Body of pancreas (tissue), 4 donors: ENCODE measurements around the gene MTFMT. TPM values are rescaled to one million over a fixed set of nuclear protein-coding genes. Genes with fewer than 3 reads are reported as not detected.

Source experiments
- ATAC-seq: fragments of 150-250 bp; one replicate; pipeline ENCODE4 v1.9.1; 2016
- DNase-seq, 4 donors: peaks; one replicate each; pipeline ENCODE4 v3.0.0-alpha.2; 2019
- H3K27ac ChIP-seq, 4 donors: fragments of 200-600 bp; sonication (generic); 1 replicate in 3 of 4; 2 replicates in 1 of 4; pipeline versions ENCODE4 v1.5.1 to v1.6.1; 2016 to 2019; ENCODE audit warnings: mild to moderate bottlenecking in 1 of 4, mixed read lengths in 1 of 4, moderate library complexity in 1 of 4
- H3K27me3 ChIP-seq, 2 donors: fragments of 200-600 bp; sonication (generic); one replicate each; pipeline ENCODE4 v1.6.0; 2016; ENCODE audit warnings: mild to moderate bottlenecking in 1 of 2
- H3K36me3 ChIP-seq, 2 donors: fragments of 200-600 bp; sonication (generic); replicated peaks in 1 of 2; 2 replicates each; pipeline ENCODE4 v1.5.1; 2016; ENCODE audit warnings: low read depth in 2 of 2; ENCODE audit not compliant: insufficient read depth in 1 of 2
- H3K4me1 ChIP-seq: fragments of 200-600 bp; sonication (generic); one replicate; pipeline ENCODE4 v1.6.0; 2016
- H3K4me3 ChIP-seq, 2 donors: fragments of 200-600 bp; sonication (generic); 1 replicate in 1 of 2; 2 replicates in 1 of 2; pipeline ENCODE4 v1.5.1; 2016 to 2019
- H3K9me3 ChIP-seq, 3 donors: fragments of 200-600 bp; sonication (generic); 1 replicate in 2 of 3; 2 replicates in 1 of 3; pipeline ENCODE4 v1.5.1; 2016
- CTCF ChIP-seq, 7 experiments: fragments of 450-650 bp in 4 of 7; fragments of 200-600 bp in 3 of 7; sonication (generic) in 3 of 7; IDR thresholded peaks; one replicate each; pipeline ENCODE4 v1.5.1; 2016 to 2019; ENCODE audit warnings: antibody characterized with exemption in 7 of 7
- POLR2A ChIP-seq, 3 donors: fragments of 450-650 bp; IDR thresholded peaks; one replicate each; pipeline ENCODE4 v1.6.1; 2016; ENCODE audit warnings: antibody characterized with exemption in 3 of 3, mild to moderate bottlenecking in 2 of 3
- WGBS, 2 donors: methylation state at CpG; one replicate each; pipeline ENCODE4 v1.1.5; 2017; 5-methylcytosine and 5-hydroxymethylcytosine counted together
- intact Hi-C: fragments of 100-400 bp; cut with DNase I; formaldehyde crosslinking; loops from one replicate; pipeline ENCODE4 v1.15.1; 2023
- total RNA-seq, 2 donors: library from RNA; depleted of rRNA; stranded (reverse); fragments of >200 nt; gene quantifications; one replicate each; pipeline ENCODE4 v1.1.0, GENCODE V29; 2016

MTFMT gene
- total RNA-seq, 2 donors from 2014 or later: 10.1 to 22.1 TPM

- H3K27me3 ChIP-seq: no peaks in the 10 kb centered on the region
- TF ChIP-seq CTCF (IDR thresholded peaks at IDR 0.05) (no peak), POLR2A (IDR thresholded peaks at IDR 0.05) (no peak)
- ATAC-seq: no peak
- no peak overlapping the region for H3K27ac ChIP-seq
- no peaks in the 10 kb centered on the region for H3K36me3 ChIP-seq
- H3K4me1 ChIP-seq: no peaks in the 10 kb centered on the region
- WGBS, 2 donors: 61 to 69% methylated on average over 8 of the region's 8 CpGs
- no peak for DNase-seq
- intact Hi-C loops: loop anchor here (10.0 kb wide), 1 partner anchor 218 kb away; no protein-coding TSS in a partner anchor
- no peak overlapping the region for H3K4me3 ChIP-seq
- no peaks in the 10 kb centered on the region for H3K9me3 ChIP-seq
These were observed 27.6 kb upstream of the MTFMT start for GRCh38 chr15:65056868-65057548.

- H3K27ac ChIP-seq: no peak overlapping the region
- WGBS, 2 donors: 75 to 80% methylated on average over 9 of the region's 9 CpGs
These were observed 26.7 kb upstream of the MTFMT start for GRCh38 chr15:65056106-65056505.

DNA sequence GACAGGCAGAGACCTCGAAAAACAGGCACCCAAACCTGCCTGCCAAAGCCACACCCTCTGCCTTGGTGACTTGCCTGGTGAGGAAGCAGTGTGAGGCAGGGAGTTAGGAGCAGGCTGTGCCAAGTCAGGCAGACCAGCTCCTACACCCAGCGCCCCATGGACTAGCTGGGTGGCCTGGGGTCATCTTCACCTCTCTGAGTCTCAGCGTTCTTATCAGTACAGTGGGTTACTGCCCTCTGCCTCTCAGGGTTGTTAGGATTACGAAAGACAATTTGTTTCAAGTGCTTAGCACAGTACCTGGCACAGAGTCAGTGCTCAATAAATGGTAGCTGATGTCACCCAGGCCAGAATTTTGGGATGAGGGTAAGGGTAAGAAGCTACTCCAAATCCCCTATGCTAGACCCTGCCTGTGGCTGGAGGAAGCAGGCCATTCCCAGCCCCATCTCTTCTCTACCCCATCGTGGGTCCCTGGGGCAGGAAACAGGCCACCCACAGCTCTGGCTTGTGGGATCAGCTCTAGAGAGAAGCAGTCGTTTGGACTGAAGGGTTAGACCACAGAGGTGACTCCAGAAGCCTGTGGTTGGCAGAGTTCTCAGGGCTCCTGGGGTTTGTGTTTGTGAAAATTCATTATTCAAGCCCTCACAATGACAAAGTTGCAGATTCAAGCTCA, 25.9 kb upstream of the MTFMT start:
- 56% methylated on average over 5 to 6 of the region's 6 CpGs for WGBS, 2 donors
- intact Hi-C loops: loop anchor here (10.0 kb wide), 1 partner anchor 219 kb away; no protein-coding TSS in a partner anchor
- Histone ChIP-seq H3K4me1 (no peaks in the 10 kb centered on the region), H3K27me3 (no peaks in the 10 kb centered on the region), H3K4me3 (no peak overlapping the region), H3K36me3 (no peaks in the 10 kb centered on the region), H3K9me3 (no peaks in the 10 kb centered on the region), H3K27ac (no peak overlapping the region)
- ATAC-seq (no peak), DNase-seq (no peak)
- TF ChIP-seq POLR2A (IDR thresholded peaks at IDR 0.05) (no peak), CTCF (IDR thresholded peaks at IDR 0.05) (no peak)

More at GRCh38 chr15:65056106-65056505, 26.7 kb upstream of the MTFMT start:
- Histone ChIP-seq H3K9me3 (no peaks in the 10 kb centered on the region), H3K36me3 (no peaks in the 10 kb centered on the region), H3K27me3 (no peaks in the 10 kb centered on the region), H3K4me1 (no peaks in the 10 kb centered on the region), H3K4me3 (no peak overlapping the region)
- no peak for ATAC-seq
- no peak for DNase-seq
- TF ChIP-seq POLR2A (IDR thresholded peaks at IDR 0.05) (no peak), CTCF (IDR thresholded peaks at IDR 0.05) (no peak)
- intact Hi-C loops: loop anchor here (10.0 kb wide), 1 partner anchor 219 kb away; no protein-coding TSS in a partner anchor

- 33 to 62% methylated on average over 6 to 26 of the region's 26 CpGs for whole genome bisulfite sequencing, 2 donors
- intact Hi-C loops: loop anchor here (10.0 kb wide), 1 partner anchor 220 kb away; no protein-coding TSS in a partner anchor
- Histone ChIP-seq H3K27ac (no peak overlapping the region), H3K9me3 (no peaks in the 10 kb centered on the region), H3K4me1 (peaks cover 3% of the 10 kb centered on the region), H3K27me3 (no peaks in the 10 kb centered on the region), H3K4me3 (no peak overlapping the region), H3K36me3 (no peaks in the 10 kb centered on the region)
- peak; percentile 83 for ATAC-seq
- TF ChIP-seq CTCF (IDR thresholded peaks at IDR 0.05) (peak; percentile 74 to 93 (median 85)), POLR2A (IDR thresholded peaks at IDR 0.05) (no peak)
- peak; percentile 76 to 82 (median 78) for DNase-seq
These were observed 25.1 kb upstream of the MTFMT start for GRCh38 chr15:65054333-65055200.
